ENCODE results near the gene LIN7C. TPM values are rescaled to one million over a fixed set of nuclear protein-coding genes. Genes with fewer than 3 reads are reported as not detected.
"Not testable (repeated sequence)": the region's sequence is repeated elsewhere in the genome, so short reads cannot be mapped to it uniquely, and the experiment has no call there.

Gene LIN7C
- total RNA-seq, 1 donor from 2014 or later: 26.0 TPM

DNA sequence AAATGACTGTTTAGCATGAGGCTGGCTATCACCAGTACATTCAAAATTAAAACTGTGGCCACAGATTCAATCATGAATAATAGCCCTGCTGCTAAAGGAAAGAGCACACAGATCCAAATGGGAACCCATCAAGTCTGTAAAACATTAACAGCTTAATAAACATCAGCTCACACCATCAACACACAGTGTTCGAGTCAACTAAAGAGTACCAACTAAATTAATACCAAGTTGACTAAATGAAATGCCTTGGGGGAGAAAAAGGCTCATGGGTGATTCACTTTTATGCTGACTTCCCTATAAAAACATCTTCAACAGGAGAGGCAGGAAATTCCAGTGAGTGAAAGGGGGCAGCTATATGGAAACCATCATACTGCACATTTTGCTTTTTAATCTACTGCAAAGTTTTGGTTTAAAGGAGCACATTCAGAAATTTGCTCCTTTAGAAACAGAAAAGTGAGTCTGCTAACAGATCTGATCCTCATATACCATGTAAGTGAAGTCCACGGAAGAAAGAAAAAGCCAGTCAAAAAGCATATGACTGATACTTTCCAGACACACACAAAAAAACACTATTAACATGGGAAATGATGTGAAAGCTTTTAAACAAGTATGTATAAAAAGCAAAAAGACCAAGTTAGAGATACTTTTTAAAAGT, 50.3 kb downstream of the LIN7C start:
- TF ChIP-seq CTCF (IDR thresholded peaks at IDR 0.05; ENCODE audit: unreplicated experiment): no peak
- Mint-ChIP-seq H3K9me3 (no peaks in the 10 kb centered on the region), H3K4me3 (no peak overlapping the region), H3K27ac (peak overlapping the region; percentile 47), H3K36me3 (no peaks in the 10 kb centered on the region), H3K4me1 (peaks cover 40% of the 10 kb centered on the region), H3K27me3 (ENCODE audit: low read depth) (no peaks in the 10 kb centered on the region)
- DNase-seq (ENCODE audit: low spot score in 2 of 2, unreplicated experiment in 2 of 2): no peak

DNA sequence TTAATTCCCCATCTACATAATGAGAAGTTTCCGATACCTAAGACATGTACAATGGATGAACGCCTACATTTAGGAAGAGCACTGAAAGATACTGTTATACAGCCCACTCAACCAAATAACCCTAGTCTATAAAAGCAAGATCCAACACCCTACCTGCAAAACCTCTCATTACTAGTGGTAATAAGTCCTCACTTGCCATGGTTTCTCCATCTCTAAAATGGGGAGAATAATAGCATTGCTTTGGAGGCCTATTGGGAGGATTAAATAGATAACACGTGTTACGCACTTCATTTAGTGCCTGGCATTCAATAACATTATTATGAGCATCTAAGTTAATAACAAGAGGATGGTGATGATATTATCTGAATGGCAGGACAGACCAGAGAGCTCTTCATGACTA, 50.9 kb downstream of the LIN7C start:
- H3K36me3 Mint-ChIP-seq: no peaks in the 10 kb centered on the region
- H3K4me3 Mint-ChIP-seq: no peak overlapping the region
- peaks cover 45% of the 10 kb centered on the region for H3K4me1 Mint-ChIP-seq
- no peaks in the 10 kb centered on the region for H3K9me3 Mint-ChIP-seq
- no peaks in the 10 kb centered on the region for H3K27me3 Mint-ChIP-seq (ENCODE audit: low read depth)
- no peak overlapping the region for H3K27ac Mint-ChIP-seq
- TF ChIP-seq CTCF (IDR thresholded peaks at IDR 0.05; ENCODE audit: unreplicated experiment): no peak
- DNase-seq (ENCODE audit: low spot score in 2 of 2, unreplicated experiment in 2 of 2): no peak

- DNase-seq (ENCODE audit: low spot score in 2 of 2, unreplicated experiment in 2 of 2): no peak
- no peak overlapping the region for H3K27ac Mint-ChIP-seq
- no peaks in the 10 kb centered on the region for H3K27me3 Mint-ChIP-seq (ENCODE audit: low read depth)
- H3K9me3 Mint-ChIP-seq: no peaks in the 10 kb centered on the region
- TF ChIP-seq CTCF (IDR thresholded peaks at IDR 0.05; ENCODE audit: unreplicated experiment): no peak
- peaks cover 35% of the 10 kb centered on the region for H3K4me1 Mint-ChIP-seq
- H3K4me3 Mint-ChIP-seq: no peak overlapping the region
- no peaks in the 10 kb centered on the region for H3K36me3 Mint-ChIP-seq
These were observed 52.9 kb downstream of the LIN7C start for GRCh38 chr11:27453701-27454100.

- no peak for DNase-seq (ENCODE audit: low spot score in 2 of 2, unreplicated experiment in 2 of 2)
- no peaks in the 10 kb centered on the region for H3K36me3 Mint-ChIP-seq
- no peak for TF ChIP-seq CTCF (IDR thresholded peaks at IDR 0.05; ENCODE audit: unreplicated experiment)
- H3K9me3 Mint-ChIP-seq: no peaks in the 10 kb centered on the region
- H3K4me1 Mint-ChIP-seq: peaks cover 28% of the 10 kb centered on the region
- no peak overlapping the region for H3K4me3 Mint-ChIP-seq
- no peaks in the 10 kb centered on the region for H3K27me3 Mint-ChIP-seq (ENCODE audit: low read depth)
- no peak overlapping the region for H3K27ac Mint-ChIP-seq
These were observed 54.4 kb downstream of the LIN7C start for GRCh38 chr11:27452147-27452546.

- TF ChIP-seq CTCF (IDR thresholded peaks at IDR 0.05; ENCODE audit: unreplicated experiment): no peak
- H3K4me1 Mint-ChIP-seq: peaks cover 20% of the 10 kb centered on the region
- no peaks in the 10 kb centered on the region for H3K9me3 Mint-ChIP-seq
- no peak for DNase-seq (ENCODE audit: low spot score in 2 of 2, unreplicated experiment in 2 of 2)
- H3K27ac Mint-ChIP-seq: no peak overlapping the region
- no peaks in the 10 kb centered on the region for H3K36me3 Mint-ChIP-seq
- H3K27me3 Mint-ChIP-seq (ENCODE audit: low read depth): no peaks in the 10 kb centered on the region
- no peak overlapping the region for H3K4me3 Mint-ChIP-seq
These were observed 55.2 kb downstream of the LIN7C start for GRCh38 chr11:27451244-27451965.

DNA sequence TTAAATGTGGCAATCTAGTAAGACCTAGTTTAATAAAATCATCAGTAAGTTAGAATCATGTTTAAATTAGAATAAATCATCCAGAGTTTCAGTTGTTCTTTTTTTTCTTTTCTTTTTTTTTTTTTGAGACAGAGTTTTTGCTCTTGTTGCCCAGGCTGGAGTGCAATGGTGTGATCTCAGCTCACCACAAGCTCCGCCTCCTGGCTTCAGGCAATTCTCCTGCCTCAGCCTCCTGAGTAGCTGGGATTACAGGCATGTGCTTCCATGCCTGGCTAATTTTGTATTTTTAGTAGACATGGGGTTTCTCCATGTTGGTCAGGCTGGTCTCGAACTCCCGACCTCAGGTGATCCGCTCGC, 58.4 kb downstream of the LIN7C start:
- not testable (repeated sequence) for H3K4me3 Mint-ChIP-seq; H3K9me3 Mint-ChIP-seq; H3K27ac Mint-ChIP-seq; H3K27me3 Mint-ChIP-seq (ENCODE audit: low read depth); DNase-seq (ENCODE audit: low spot score in 2 of 2, unreplicated experiment in 2 of 2); H3K36me3 Mint-ChIP-seq
- H3K4me1 Mint-ChIP-seq: peaks cover 27% of the 10 kb centered on the region

Measured in mesothelial cell of epicardium (in vitro differentiated cells).